NB4 (cell line): ENCODE data around the gene CLIC5.

Experiments used
- DNase-seq: peaks from one replicate; pipeline ENCODE4 v3.0.0; 2010; ENCODE audit warnings: low read depth
- H3K4me3 ChIP-seq: one replicate; pipeline ENCODE4 v1.5.1; 2011; ENCODE audit warnings: mild to moderate bottlenecking, low read depth, low read length, moderate library complexity
- MYC ChIP-seq: IDR thresholded peaks from 2 replicates; pipeline ENCODE4 v1.6.1; 2011; ENCODE audit warnings: low read depth, low read length
- POLR2A ChIP-seq: IDR thresholded peaks from 2 replicates; pipeline ENCODE4 v1.6.1; 2011; ENCODE audit warnings: mild to moderate bottlenecking; ENCODE audit not compliant: insufficient read length; ENCODE audit errors: extremely low read depth
- TF ChIP-seq, protein P1 (sequence below): IDR thresholded peaks from one replicate; pipeline ENCODE4 v1.5.1; 2012; ENCODE audit warnings: low read depth, low read length
- TF ChIP-seq, protein P2 (sequence below): IDR thresholded peaks from 2 replicates; pipeline ENCODE4 v1.6.1; 2011; ENCODE audit warnings: low read depth, low read length

Gene CLIC5

DNA sequence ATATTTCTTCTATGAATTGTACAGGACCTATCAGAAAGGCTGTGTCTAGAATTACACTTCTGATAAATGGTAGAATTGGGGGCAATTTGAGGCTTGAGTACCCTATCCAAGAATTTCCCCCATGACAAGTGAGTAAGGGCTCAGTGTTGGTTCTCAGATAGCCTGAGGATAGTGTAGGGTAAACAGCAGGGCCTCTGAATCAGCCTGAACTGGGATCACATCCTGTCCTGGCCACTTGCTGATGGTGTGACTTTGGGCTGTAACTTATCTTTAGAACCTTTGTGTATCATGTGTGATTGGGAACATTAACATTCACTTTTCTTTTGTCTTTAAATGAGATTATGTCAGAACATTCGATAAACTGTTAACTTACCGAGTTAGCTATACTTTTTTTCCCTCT is 151.0 kb downstream of the CLIC5 start:
- no peak overlapping the region for H3K4me3 ChIP-seq
- no peak for DNase-seq
- TF ChIP-seq POLR2A: no peak
- no peak for TF ChIP-seq MYC
- TF ChIP-seq, protein P1, sequence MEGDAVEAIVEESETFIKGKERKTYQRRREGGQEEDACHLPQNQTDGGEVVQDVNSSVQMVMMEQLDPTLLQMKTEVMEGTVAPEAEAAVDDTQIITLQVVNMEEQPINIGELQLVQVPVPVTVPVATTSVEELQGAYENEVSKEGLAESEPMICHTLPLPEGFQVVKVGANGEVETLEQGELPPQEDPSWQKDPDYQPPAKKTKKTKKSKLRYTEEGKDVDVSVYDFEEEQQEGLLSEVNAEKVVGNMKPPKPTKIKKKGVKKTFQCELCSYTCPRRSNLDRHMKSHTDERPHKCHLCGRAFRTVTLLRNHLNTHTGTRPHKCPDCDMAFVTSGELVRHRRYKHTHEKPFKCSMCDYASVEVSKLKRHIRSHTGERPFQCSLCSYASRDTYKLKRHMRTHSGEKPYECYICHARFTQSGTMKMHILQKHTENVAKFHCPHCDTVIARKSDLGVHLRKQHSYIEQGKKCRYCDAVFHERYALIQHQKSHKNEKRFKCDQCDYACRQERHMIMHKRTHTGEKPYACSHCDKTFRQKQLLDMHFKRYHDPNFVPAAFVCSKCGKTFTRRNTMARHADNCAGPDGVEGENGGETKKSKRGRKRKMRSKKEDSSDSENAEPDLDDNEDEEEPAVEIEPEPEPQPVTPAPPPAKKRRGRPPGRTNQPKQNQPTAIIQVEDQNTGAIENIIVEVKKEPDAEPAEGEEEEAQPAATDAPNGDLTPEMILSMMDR: no peak

DNA sequence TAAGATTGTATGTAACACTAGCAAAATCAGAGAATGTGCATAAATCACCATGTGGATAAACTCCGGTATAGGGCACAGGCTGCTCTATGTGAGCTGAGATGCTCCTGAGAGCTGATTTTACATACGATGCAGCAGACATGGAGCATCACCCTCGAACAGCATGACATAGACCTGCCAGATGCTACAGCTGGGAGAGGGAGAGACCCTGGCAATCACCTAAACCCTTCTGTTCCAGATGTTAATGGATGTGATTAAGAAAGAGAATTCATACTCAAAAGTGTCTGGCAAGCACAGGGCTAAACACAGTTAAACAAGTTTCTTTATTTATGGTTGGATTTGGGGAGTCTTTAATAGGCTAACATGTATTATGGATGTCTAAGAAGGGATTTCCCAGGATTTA is 157.0 kb downstream of the CLIC5 start:
- DNase-seq: no peak
- TF ChIP-seq MYC (no peak), POLR2A (no peak)
- TF ChIP-seq, protein P1: no peak
- no peak overlapping the region for H3K4me3 ChIP-seq

DNA sequence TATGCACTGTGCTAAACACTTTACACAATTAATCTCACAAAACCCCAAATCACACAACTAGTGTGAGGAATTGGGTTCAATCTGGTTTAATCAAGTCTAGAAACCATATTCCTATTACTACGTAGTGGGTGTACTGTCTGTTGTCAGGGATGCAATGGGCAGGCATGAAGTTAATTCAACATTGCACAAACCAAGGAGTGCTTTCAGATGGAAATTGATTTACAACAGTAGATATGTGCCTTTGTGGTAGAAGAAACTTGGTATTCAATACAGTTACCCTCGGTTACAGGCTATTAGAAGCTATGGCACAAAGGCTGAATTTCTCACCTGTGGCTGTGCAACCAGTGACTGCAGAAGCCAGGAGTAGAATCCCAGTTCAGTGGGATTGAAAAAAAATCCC is 157.8 kb downstream of the CLIC5 start:
- TF ChIP-seq POLR2A (no peak), MYC (no peak)
- TF ChIP-seq, protein P2, sequence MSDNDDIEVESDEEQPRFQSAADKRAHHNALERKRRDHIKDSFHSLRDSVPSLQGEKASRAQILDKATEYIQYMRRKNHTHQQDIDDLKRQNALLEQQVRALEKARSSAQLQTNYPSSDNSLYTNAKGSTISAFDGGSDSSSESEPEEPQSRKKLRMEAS: no peak
- TF ChIP-seq, protein P1: no peak
- no peak for DNase-seq
- no peak overlapping the region for H3K4me3 ChIP-seq

DNA sequence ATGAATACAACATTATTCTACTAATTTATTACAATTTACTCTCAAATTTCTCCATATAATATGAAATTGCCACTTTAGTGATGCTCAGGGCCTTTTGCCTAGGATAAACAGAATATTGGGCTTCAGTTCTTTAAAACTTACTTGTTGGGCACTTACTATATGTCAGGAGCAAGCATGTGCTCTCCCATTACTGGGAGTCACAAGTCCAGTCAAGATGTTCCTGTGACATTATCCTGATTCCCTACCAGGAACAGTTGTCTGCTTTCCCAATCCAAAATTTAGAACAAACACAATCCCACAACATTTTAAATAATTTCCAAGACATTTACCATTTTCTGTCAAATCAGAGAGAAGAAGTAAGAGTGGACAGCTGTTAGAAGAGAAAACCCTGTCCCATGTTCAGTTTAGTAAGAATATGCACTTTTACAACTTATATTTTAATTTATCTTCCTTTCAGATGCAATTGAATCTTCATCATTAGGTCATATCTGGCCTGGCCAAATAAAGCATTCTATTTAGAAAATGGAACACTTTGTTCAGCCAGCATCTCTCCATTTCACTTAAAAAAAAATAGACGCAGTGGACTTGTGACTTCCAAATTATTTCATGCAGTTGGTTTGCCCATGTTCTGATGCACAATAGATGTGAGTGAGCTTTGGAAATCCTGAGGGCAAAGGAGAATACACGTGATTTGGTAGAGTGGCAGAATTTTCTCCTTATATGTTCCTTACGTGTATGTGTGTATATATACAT is 159.8 kb downstream of the CLIC5 start:
- H3K4me3 ChIP-seq: no peak overlapping the region
- TF ChIP-seq POLR2A (no peak), MYC (no peak)
- TF ChIP-seq, protein P2: no peak
- TF ChIP-seq, protein P1: no peak
- no peak for DNase-seq

DNA sequence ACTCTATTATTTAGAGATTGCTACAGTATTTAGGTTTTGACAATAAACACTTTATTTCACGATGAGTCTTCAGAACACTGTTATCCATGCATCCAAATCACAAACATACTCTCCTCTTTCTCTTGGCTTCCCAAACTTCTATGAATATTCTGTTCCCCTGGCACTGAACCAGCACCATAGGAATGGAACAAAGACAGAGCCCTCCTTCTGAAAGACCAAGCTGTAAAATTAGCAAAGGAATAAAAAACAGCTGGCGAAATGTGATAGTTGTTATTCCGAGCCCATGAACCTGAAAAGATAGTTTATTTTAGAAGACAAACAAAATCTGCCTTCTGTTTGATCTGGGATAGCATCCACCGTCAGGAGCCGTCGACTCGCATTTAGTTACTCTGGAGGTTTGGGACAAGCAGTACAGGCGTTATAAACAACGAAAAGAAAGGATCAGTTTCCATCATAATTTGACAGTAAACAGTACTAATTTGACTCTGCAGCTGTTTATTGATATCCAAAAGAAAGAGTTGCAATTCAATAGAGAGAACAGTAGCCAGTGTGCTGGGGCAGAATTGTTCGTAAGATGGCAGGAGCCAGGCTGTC is 161.4 kb downstream of the CLIC5 start:
- H3K4me3 ChIP-seq: no peak overlapping the region
- DNase-seq: no peak
- TF ChIP-seq, protein P1: no peak
- TF ChIP-seq POLR2A: no peak
- TF ChIP-seq, protein P2: no peak
- no peak for TF ChIP-seq MYC

DNA sequence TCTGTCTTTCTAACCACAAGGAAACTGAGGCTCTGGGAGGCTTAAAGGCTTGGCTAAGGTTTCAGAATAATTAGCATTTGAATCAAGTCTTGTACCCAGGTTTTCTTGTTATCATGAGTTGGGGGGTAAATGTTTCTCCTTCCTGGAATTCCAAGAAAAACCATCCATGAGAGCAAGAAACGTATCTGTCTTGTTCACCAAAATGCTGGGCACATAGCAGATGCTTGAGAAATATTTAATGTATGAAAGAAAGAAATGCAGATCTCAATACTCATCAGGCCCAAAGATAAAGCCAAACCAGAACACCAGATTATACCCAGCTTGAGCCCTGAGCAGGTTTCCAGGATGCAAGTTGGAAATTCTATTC is 164.6 kb downstream of the CLIC5 start:
- TF ChIP-seq MYC (no peak), POLR2A (no peak)
- TF ChIP-seq, protein P2: no peak
- TF ChIP-seq, protein P1: no peak
- no peak for DNase-seq
- no peak overlapping the region for H3K4me3 ChIP-seq
